PC-3 (cell line): ENCODE data around the gene STARD9. TPM values are rescaled to one million over a fixed set of nuclear protein-coding genes. Genes with fewer than 3 reads are reported as not detected.

Experiments
- ATAC-seq: fragments of 200-7000 bp; cut with Tn5 transposase; 2 replicates; pipeline ENCODE4 v1.9.1; 2020; ENCODE audit warnings: mild to moderate bottlenecking, moderate library complexity
- BruUV-seq: library from RNA; stranded (reverse); fragments of 400-500 nt; replicated peaks from 2 replicates; lab custom pipeline; 2021; lab: Mats Ljungman, UMichigan
- CTCF ChIA-PET: fragments of 300-600 bp; sonication (Branson Sonifier 250); formaldehyde crosslinking; loops from one replicate; lab custom pipeline; 2022; ENCODE audit warnings: antibody characterized with exemption; lab: Charles Lee
- POLR2A ChIA-PET: fragments of 300-600 bp; sonication (Branson Sonifier 250); formaldehyde crosslinking; loops from one replicate; lab custom pipeline; 2022; ENCODE audit warnings: antibody characterized with exemption; ENCODE audit not compliant: unreplicated experiment; lab: Charles Lee
- DNase-seq: peaks from one replicate; pipeline ENCODE4 v3.0.0-alpha.2; 2015
- H2AFZ ChIP-seq: fragments of 300-600 bp; sonication (generic); 2 replicates; pipeline ENCODE4 v1.6.0; 2016; ENCODE audit warnings: antibody characterized with exemption, low read length
- H3F3A ChIP-seq: fragments of 300-600 bp; sonication (generic); one replicate; pipeline ENCODE4 v1.6.0; 2017; ENCODE audit warnings: antibody characterized with exemption, low read length, control low read depth, mild to moderate bottlenecking; ENCODE audit not compliant: unreplicated experiment
- H3K27ac ChIP-seq: fragments of 300-600 bp; sonication (generic); 2 replicates; pipeline ENCODE4 v1.5.1; 2016; ENCODE audit warnings: mild to moderate bottlenecking, low read length
- H3K27me3 ChIP-seq: fragments of 300-600 bp; sonication (generic); 2 replicates; pipeline ENCODE4 v1.6.1; 2016; ENCODE audit warnings: low read length, mixed read lengths
- H3K36me3 ChIP-seq: fragments of 300-600 bp; sonication (generic); 2 replicates; pipeline ENCODE4 v1.6.1; 2016; ENCODE audit warnings: low read depth, mixed run types, low read length, mixed read lengths
- H3K4me1 ChIP-seq: fragments of 300-600 bp; sonication (generic); 2 replicates; pipeline ENCODE4 v1.5.1; 2016; ENCODE audit warnings: low read length; ENCODE audit not compliant: insufficient read depth
- H3K4me2 ChIP-seq: fragments of 300-600 bp; sonication (generic); 2 replicates; pipeline ENCODE4 v1.6.0; 2016; ENCODE audit warnings: low read length
- H3K4me3 ChIP-seq: fragments of 300-600 bp; sonication (generic); 2 replicates; pipeline ENCODE4 v1.5.1; 2016; ENCODE audit warnings: mild to moderate bottlenecking, low read length, mixed read lengths
- H3K79me2 ChIP-seq: fragments of 300-600 bp; sonication (generic); 2 replicates; pipeline ENCODE4 v1.6.1; 2017; ENCODE audit warnings: low read length, mixed read lengths
- H3K9ac ChIP-seq: fragments of 300-600 bp; sonication (generic); 2 replicates; pipeline ENCODE4 v1.6.0; 2016; ENCODE audit warnings: mild to moderate bottlenecking, low read length
- H3K9me2 ChIP-seq: fragments of 300-600 bp; sonication (generic); replicated peaks from 2 replicates; pipeline ENCODE4 v1.6.1; 2016; ENCODE audit warnings: mixed run types, low read length, mixed read lengths
- H3K9me3 ChIP-seq: fragments of 300-600 bp; sonication (generic); 2 replicates; pipeline ENCODE4 v1.6.1; 2016; ENCODE audit warnings: low read length, mixed read lengths
- H4K20me1 ChIP-seq: fragments of 300-600 bp; sonication (generic); 2 replicates; pipeline ENCODE4 v1.6.1; 2016; ENCODE audit warnings: low read length, mixed read lengths
- EZH2 ChIP-seq: fragments of 300-600 bp; sonication (generic); IDR thresholded peaks from one replicate; pipeline ENCODE4 v1.6.1; 2017; ENCODE audit warnings: antibody characterized with exemption, mild to moderate bottlenecking, low read length; ENCODE audit not compliant: unreplicated experiment
- EZH2phosphoT487 ChIP-seq: fragments of 300-600 bp; sonication (generic); IDR thresholded peaks from 2 replicates; pipeline ENCODE4 v1.6.1; 2018; ENCODE audit warnings: mild to moderate bottlenecking, antibody characterized with exemption, low read length, borderline replicate concordance
- intact Hi-C: fragments of 100-400 bp; cut with micrococcal nuclease; formaldehyde crosslinking; loops from 2 replicates; pipeline ENCODE4 v1.9.0; 2023
- total RNA-seq: library from RNA; depleted of rRNA; stranded (reverse); fragments of >200 nt; gene quantifications from 2 replicates; pipeline ENCODE4 v1.2.3, GENCODE V29; 2014
- TF ChIP-seq, protein P1 (sequence below): fragments of 300-600 bp; sonication (generic); conservative IDR thresholded peaks from 2 replicates; pipeline ENCODE4 v1.5.1; 2017; ENCODE audit warnings: antibody characterized with exemption, low read depth, mild to moderate bottlenecking, low read length

STARD9 gene
- total RNA-seq, 1 experiment from 2014 or later, result 5.0 TPM

- no TSS peak for BruUV-seq
- Histone ChIP-seq H3K79me2 (peaks cover under 1% of the 10 kb centered on the region; the same call in 1 of the 2 replicates), H3K27ac (no peak overlapping the region), H3K9ac (no peak overlapping the region), H3K36me3 (no peaks in the 10 kb centered on the region), H3K4me1 (peaks cover 11% of the 10 kb centered on the region), H3K27me3 (no peaks in the 10 kb centered on the region), H4K20me1 (no peaks in the 10 kb centered on the region), H3K4me3 (peak overlapping the region; percentile 56), H3K4me2 (peak overlapping the region; percentile 73), H3F3A (no peaks in the 10 kb centered on the region), H3K9me3 (no peaks in the 10 kb centered on the region), H3K9me2 (no peaks in the 10 kb centered on the region), H2AFZ (peak overlapping the region; percentile 62)
- intact Hi-C loops, result loop anchor here (2.0 to 5.0 kb wide), 2 partner anchors 34 to 70 kb away; partner anchors contain the start of genes HAUS2 and LRRC57
- CTCF ChIA-PET, result no interaction called here
- DNase-seq (peak; percentile 76), ATAC-seq (peak; percentile 98)
- POLR2A ChIA-PET, result interaction anchor here (0.5 to 1.4 kb wide), 3 partner anchors 10 to 145 kb away, joined by 3 to 9 read pairs (median 4); no protein-coding TSS in a partner anchor
- TF ChIP-seq EZH2 (no peak), EZH2phosphoT487 (no peak)
- TF ChIP-seq, protein P1, sequence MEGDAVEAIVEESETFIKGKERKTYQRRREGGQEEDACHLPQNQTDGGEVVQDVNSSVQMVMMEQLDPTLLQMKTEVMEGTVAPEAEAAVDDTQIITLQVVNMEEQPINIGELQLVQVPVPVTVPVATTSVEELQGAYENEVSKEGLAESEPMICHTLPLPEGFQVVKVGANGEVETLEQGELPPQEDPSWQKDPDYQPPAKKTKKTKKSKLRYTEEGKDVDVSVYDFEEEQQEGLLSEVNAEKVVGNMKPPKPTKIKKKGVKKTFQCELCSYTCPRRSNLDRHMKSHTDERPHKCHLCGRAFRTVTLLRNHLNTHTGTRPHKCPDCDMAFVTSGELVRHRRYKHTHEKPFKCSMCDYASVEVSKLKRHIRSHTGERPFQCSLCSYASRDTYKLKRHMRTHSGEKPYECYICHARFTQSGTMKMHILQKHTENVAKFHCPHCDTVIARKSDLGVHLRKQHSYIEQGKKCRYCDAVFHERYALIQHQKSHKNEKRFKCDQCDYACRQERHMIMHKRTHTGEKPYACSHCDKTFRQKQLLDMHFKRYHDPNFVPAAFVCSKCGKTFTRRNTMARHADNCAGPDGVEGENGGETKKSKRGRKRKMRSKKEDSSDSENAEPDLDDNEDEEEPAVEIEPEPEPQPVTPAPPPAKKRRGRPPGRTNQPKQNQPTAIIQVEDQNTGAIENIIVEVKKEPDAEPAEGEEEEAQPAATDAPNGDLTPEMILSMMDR, result no peak
Observed at GRCh38 chr15:42581272-42581730, 5.9 kb downstream of the STARD9 start.

DNA sequence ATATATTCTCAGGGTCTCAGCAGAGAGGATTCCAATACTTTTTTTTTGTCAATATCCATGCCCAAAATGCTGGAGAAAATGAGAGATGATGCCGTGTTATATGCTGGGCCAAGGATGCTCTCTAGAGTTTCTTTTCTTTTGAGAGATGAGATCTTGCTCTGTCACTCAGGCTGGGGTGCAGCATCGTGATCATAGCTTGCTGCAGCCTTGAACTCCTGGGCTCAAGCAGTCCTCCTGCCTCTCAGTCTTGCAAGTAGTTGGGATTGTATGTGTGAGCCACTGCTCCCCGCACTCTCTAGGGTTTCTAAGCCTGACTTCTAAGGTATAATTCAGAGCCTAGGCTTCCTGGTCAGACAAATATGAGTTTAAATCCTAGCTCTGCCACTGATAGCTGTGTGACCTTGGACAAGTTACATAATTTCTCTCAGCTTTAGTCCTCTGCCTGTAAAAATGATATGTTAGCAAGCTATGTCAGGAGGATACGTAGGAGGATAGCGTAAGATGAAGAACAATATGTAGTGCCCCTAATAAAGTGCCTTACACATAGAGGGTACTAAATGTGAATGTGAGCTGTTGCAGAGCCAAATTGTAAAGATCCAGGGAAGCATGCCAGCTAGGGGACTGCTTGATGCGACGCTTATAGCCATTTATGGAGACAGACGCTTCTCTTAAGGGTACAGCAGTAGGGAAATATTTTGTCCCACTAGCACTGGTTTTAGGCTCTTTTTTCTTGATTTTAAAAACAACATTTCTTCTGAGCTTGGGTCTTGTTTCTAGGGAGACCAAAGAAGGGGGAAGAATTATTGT is 7.4 kb downstream of the STARD9 start:
- intact Hi-C loops, result loop anchor here (5.0 kb wide), 1 partner anchor 35 kb away; the partner anchor contains the start of genes HAUS2 and LRRC57
- H3K27ac ChIP-seq, result no peak overlapping the region

More for the DNA sequence above, 7.4 kb downstream of the STARD9 start:
- Histone ChIP-seq H3K9me3 (no peaks in the 10 kb centered on the region), H3F3A (no peaks in the 10 kb centered on the region), H2AFZ (no peak overlapping the region), H3K9me2 (no peaks in the 10 kb centered on the region), H3K4me1 (peaks cover 5% of the 10 kb centered on the region; the same call in 1 of the 2 replicates), H4K20me1 (no peaks in the 10 kb centered on the region), H3K4me3 (no peak overlapping the region), H3K79me2 (no peaks in the 10 kb centered on the region), H3K4me2 (no peak overlapping the region), H3K27me3 (no peaks in the 10 kb centered on the region), H3K36me3 (no peaks in the 10 kb centered on the region), H3K9ac (no peak overlapping the region)
- ATAC-seq (no peak), DNase-seq (no peak)
- POLR2A ChIA-PET, result no interaction called here
- CTCF ChIA-PET, result no interaction called here
- BruUV-seq, result no TSS peak
- no peak for TF ChIP-seq EZH2phosphoT487
- TF ChIP-seq, protein P1, result no peak
- no peak for TF ChIP-seq EZH2
